Gastrocnemius medialis (tissue), 4 donors: ENCODE results near the gene LRRC74A. TPM values are rescaled to one million over a fixed set of nuclear protein-coding genes. Genes with fewer than 3 reads are reported as not detected.

Experiments
- ATAC-seq, 2 donors: fragments of 150-250 bp; one replicate each; pipeline ENCODE4 v1.9.1; 2016
- DNase-seq, 2 donors: peaks; one replicate each; pipeline ENCODE4 v3.0.0-alpha.2; 2019
- H3K27ac ChIP-seq, 4 donors: fragments of 200-600 bp; sonication (generic); 1 replicate in 1 of 4; 2 replicates in 3 of 4; pipeline ENCODE4 v1.5.1; 2016 to 2018; ENCODE audit warnings: mild to moderate bottlenecking in 2 of 4, moderate library complexity in 1 of 4
- H3K27me3 ChIP-seq, 3 donors: fragments of 200-600 bp; sonication (generic) in 2 of 3; 1 replicate in 1 of 3; 2 replicates in 2 of 3; pipeline versions ENCODE4 v1.5.1 to v1.6.0; 2016 to 2019; ENCODE audit warnings: mild to moderate bottlenecking in 1 of 3, moderate library complexity in 1 of 3
- H3K36me3 ChIP-seq, 2 donors: fragments of 200-600 bp; sonication (generic) in 1 of 2; one replicate each; pipeline ENCODE4 v1.5.1; 2017 to 2018
- H3K4me1 ChIP-seq, 2 donors: fragments of 200-600 bp; sonication (generic) in 1 of 2; one replicate each; pipeline ENCODE4 v1.5.1; 2016 to 2017; ENCODE audit warnings: mild to moderate bottlenecking in 2 of 2
- H3K4me3 ChIP-seq, 4 donors: fragments of 200-600 bp; sonication (generic) in 3 of 4; 1 replicate in 1 of 4; 2 replicates in 3 of 4; pipeline ENCODE4 v1.5.1; 2016 to 2019; ENCODE audit warnings: mild to moderate bottlenecking in 2 of 4
- H3K9me3 ChIP-seq, 3 donors: fragments of 200-600 bp; sonication (generic) in 2 of 3; 1 replicate in 1 of 3; 2 replicates in 2 of 3; pipeline ENCODE4 v1.5.1; 2016 to 2019
- POLR2A ChIP-seq, 2 donors: fragments of 450-650 bp; IDR thresholded peaks; one replicate each; pipeline ENCODE4 v1.6.1; 2017; ENCODE audit warnings: antibody characterized with exemption in 2 of 2, mild to moderate bottlenecking in 2 of 2, moderate library complexity in 2 of 2
- in situ Hi-C, 4 donors: fragments of 200-750 bp; cut with MboI; loops; one replicate each; pipeline versions ENCODE4 v1.15.0 to v1.8.0; 2017; ENCODE audit warnings: low sequenced_read_pairs in 4 of 4
- intact Hi-C: fragments of 100-400 bp; cut with DNase I; formaldehyde crosslinking; loops from one replicate; pipeline ENCODE4 v1.15.1; 2023; ENCODE audit warnings: low total_unique reads
- total RNA-seq, 4 donors: library from RNA; depleted of rRNA; stranded (reverse); fragments of >200 nt; gene quantifications; one replicate each; pipeline versions ENCODE4 v1.1.0 to v1.2.3, GENCODE V29; 2016
- TF ChIP-seq, protein P1 (sequence below), 5 experiments: fragments of 450-650 bp in 3 of 5; fragments of 200-600 bp in 2 of 5; sonication (generic) in 2 of 5; IDR thresholded peaks in 4 of 5; conservative IDR thresholded peaks in 1 of 5; 1 replicate in 4 of 5; 2 replicates in 1 of 5; pipeline ENCODE4 v1.5.1; 2016 to 2019; ENCODE audit warnings: antibody characterized with exemption in 5 of 5, mild to moderate bottlenecking in 3 of 5, moderate library complexity in 3 of 5

The LRRC74A gene
- total RNA-seq, 4 donors from 2014 or later: not detected

DNA sequence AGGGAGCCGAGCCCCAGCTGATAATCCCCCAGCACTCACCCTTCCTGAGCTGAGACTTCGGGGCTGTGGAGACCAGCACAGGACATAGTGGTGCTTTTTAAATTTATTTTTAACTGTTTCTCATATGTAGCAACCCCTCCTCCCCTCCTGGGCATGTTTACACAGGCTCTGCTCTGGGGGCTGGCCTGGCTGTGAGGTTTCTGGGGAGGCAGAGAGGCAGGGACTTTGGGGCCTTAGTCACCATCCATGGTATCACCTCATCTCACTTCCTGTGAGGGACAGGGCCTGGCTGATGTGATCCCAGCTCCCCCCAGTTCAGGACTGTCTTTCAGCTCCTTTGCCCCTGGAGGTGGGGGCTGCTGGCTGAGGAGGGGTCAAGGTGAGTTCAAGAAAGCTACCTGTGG, 44.6 kb upstream of the LRRC74A start:
- H3K4me3 ChIP-seq: no peak overlapping the region
- ATAC-seq (no peak), DNase-seq (no peak)
- no peak for TF ChIP-seq POLR2A (IDR thresholded peaks at IDR 0.05)
- TF ChIP-seq, protein P1, sequence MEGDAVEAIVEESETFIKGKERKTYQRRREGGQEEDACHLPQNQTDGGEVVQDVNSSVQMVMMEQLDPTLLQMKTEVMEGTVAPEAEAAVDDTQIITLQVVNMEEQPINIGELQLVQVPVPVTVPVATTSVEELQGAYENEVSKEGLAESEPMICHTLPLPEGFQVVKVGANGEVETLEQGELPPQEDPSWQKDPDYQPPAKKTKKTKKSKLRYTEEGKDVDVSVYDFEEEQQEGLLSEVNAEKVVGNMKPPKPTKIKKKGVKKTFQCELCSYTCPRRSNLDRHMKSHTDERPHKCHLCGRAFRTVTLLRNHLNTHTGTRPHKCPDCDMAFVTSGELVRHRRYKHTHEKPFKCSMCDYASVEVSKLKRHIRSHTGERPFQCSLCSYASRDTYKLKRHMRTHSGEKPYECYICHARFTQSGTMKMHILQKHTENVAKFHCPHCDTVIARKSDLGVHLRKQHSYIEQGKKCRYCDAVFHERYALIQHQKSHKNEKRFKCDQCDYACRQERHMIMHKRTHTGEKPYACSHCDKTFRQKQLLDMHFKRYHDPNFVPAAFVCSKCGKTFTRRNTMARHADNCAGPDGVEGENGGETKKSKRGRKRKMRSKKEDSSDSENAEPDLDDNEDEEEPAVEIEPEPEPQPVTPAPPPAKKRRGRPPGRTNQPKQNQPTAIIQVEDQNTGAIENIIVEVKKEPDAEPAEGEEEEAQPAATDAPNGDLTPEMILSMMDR (IDR thresholded peaks at IDR 0.05 in 4 of 5, conservative IDR thresholded peaks at IDR 0.05 in 1 of 5): no peak
- peaks cover 6 to 15% of the 10 kb centered on the region in 2 donors for H3K4me1 ChIP-seq
- no peaks in the 10 kb centered on the region for H3K9me3 ChIP-seq
- H3K36me3 ChIP-seq: peaks cover 0 to 11% of the 10 kb centered on the region in 2 donors
- no peaks in the 10 kb centered on the region for H3K27me3 ChIP-seq
- intact Hi-C loops (no loop called here), in situ Hi-C loops (loop anchor here in 3 of 4 donors (5.0 to 10.0 kb wide), 2 partner anchors 67 to 69 kb away; no protein-coding TSS in a partner anchor)
- peak overlapping the region in 3 of 4 donors; percentile 43 to 54 (median 47) for H3K27ac ChIP-seq

DNA sequence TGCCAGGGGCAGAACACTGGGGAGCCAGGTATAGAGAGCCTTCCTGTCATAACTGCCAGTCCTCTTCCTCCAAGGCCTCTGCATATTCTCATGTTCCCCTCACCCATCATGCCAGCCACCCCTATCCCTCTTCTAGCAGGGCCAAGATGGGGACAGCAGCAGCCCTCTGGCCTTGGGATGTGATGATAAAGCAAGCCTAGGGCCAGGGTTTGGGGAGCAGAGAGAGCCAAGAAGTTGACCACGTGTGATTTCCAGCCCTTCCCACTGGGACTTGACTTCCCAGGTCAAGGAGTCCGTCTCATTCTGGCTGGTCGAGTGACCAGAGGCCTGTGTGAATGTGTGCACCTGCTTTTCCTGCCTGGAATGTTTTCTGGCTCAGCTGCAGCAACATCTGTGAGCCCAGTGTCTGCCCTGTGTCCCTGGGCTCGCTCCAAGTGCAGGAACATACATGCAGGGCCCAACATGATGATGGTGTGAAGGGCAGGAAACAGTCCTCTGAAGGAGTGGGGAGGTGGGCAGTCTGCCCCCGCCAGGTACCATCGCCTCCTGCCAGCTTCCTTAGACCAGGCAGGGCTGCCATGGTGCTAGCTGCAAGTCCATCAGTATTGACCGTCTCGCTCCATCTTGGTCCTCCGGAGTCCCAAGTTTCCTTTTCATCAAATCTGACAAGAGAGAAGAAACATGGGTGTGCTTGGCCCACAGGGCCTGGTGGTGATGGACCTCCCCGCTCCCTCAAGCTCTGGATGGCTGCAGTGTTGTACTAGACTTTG, 43.9 kb upstream of the LRRC74A start:
- ATAC-seq (no peak), DNase-seq (no peak)
- Histone ChIP-seq H3K27ac (peak overlapping the region; percentile 26 to 54 (median 45)), H3K9me3 (no peaks in the 10 kb centered on the region), H3K4me1 (peaks cover 6 to 15% of the 10 kb centered on the region in 2 donors), H3K27me3 (no peaks in the 10 kb centered on the region), H3K36me3 (peaks cover 0 to 16% of the 10 kb centered on the region in 2 donors), H3K4me3 (no peak overlapping the region)
- in situ Hi-C loops: loop anchor here in 3 of 4 donors (5.0 to 10.0 kb wide), 2 partner anchors 67 to 70 kb away; no protein-coding TSS in a partner anchor
- intact Hi-C loops: no loop called here
- TF ChIP-seq, protein P1 (IDR thresholded peaks at IDR 0.05 in 4 of 5, conservative IDR thresholded peaks at IDR 0.05 in 1 of 5): no peak

DNA sequence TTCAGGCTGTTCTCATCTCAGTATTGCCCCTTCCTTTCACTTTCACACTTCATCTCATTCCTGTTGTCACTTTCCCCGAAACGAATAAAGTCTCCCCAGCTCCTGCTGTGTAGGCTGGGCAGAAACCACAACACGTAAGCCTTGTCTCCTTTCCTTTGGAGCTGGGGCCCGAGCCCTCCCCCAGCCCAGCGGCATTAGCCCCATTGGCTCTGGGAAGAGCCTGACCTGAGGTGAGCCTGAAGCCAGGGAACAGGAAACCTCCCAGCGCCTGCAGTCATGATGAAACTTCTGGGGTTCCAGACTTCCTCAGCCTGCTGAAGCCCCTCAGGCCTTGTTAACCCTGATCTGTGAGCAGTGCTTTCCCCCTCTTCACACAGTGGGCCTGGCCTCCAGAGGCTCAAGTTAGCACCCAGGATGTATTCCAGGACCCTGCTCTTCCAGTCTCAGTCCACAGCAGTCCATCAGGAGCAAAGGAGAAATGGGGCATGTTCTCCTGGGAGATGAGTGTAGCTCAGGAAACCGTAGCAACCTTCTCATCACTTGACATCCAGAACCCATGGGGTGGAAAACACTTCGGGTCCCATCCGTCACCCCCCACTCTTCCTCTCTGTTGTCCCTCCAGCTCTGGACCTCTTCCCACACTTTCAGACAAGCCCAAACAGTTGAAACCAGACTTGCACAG, 43.2 kb upstream of the LRRC74A start:
- ATAC-seq (no peak), DNase-seq (no peak)
- intact Hi-C loops: no loop called here
- in situ Hi-C loops: loop anchor here in 3 of 4 donors (5.0 to 10.0 kb wide), 2 partner anchors 68 to 71 kb away; no protein-coding TSS in a partner anchor
- H3K36me3 ChIP-seq: peaks cover 0 to 23% of the 10 kb centered on the region in 2 donors
- H3K27ac ChIP-seq: peak overlapping the region; percentile 26 to 54 (median 45)
- H3K27me3 ChIP-seq: no peaks in the 10 kb centered on the region
- peaks cover 6 to 15% of the 10 kb centered on the region in 2 donors for H3K4me1 ChIP-seq
- TF ChIP-seq, protein P1 (IDR thresholded peaks at IDR 0.05 in 4 of 5, conservative IDR thresholded peaks at IDR 0.05 in 1 of 5): no peak
- no peak for TF ChIP-seq POLR2A (IDR thresholded peaks at IDR 0.05)
- H3K4me3 ChIP-seq: no peak overlapping the region
- no peaks in the 10 kb centered on the region for H3K9me3 ChIP-seq

DNA sequence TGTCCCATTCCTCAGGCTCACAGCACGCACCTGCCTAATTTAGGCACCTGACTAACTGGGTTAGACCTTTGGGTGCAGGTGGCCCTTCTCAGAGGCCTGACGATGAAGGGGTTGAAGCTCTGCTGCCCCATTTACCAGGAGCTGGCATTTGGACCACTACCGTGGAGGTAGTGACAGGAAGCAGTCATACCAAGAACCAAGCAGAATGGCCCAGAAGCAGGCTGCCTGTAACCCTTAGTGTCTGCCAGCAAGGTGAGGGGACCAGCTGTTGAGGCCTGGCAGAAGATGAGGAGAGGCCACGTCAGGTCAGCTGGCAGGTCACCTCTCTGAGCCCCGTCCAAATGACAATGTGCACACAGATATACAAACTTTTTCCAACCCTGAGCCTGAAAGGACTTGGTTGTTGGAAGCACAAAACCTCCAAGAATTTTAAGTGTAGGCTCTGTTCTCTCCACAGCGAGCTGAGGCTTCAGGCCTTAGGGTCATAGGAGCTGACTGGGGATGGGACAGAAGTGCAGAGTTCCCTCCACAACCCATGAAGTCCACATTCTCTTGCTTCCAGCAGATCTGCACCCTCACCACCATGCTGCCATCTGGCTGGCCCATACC, 41.8 kb upstream of the LRRC74A start:
- Histone ChIP-seq H3K4me3 (no peak overlapping the region), H3K9me3 (no peaks in the 10 kb centered on the region), H3K4me1 (peaks cover 6 to 15% of the 10 kb centered on the region in 2 donors), H3K27me3 (no peaks in the 10 kb centered on the region), H3K27ac (no peak overlapping the region), H3K36me3 (peaks cover 0 to 36% of the 10 kb centered on the region in 2 donors)
- DNase-seq: no peak
- intact Hi-C loops: loop anchor here (1.0 to 2.0 kb wide), 2 partner anchors 66 to 74 kb away; no protein-coding TSS in a partner anchor
- no peak for TF ChIP-seq POLR2A (IDR thresholded peaks at IDR 0.05)
- TF ChIP-seq, protein P1 (IDR thresholded peaks at IDR 0.05 in 4 of 5, conservative IDR thresholded peaks at IDR 0.05 in 1 of 5): no peak
- ATAC-seq: no peak
- in situ Hi-C loops: loop anchor here in 3 of 4 donors (5.0 to 10.0 kb wide), 2 partner anchors 70 to 72 kb away; no protein-coding TSS in a partner anchor
